GM08714 (cell line): ENCODE data around the gene ZNF674.

Source experiments
- H3K4me3 ChIP-seq: fragments of 200-500 bp; sonication (Bioruptor generic); 2 replicates; pipeline ENCODE4 v1.5.1; 2014; ENCODE audit warnings: mild to moderate bottlenecking, low read length, inconsistent platforms
- ZNF274 ChIP-seq: IDR thresholded peaks from 2 replicates; pipeline ENCODE4 v1.6.1; 2012; ENCODE audit warnings: mild to moderate bottlenecking, low read depth, low read length

The ZNF674 gene

GRCh38 chrX:46574774-46575381 lies 29.7 kb upstream of the ZNF674 start:
- TF ChIP-seq ZNF274, result no peak

GRCh38 chrX:46573892-46574773 lies 28.9 kb upstream of the ZNF674 start:
- no peak for TF ChIP-seq ZNF274
- peak overlapping the region; percentile 73; the same call in 1 of the 2 replicates for H3K4me3 ChIP-seq

More at GRCh38 chrX:46574774-46575381, 29.7 kb upstream of the ZNF674 start:
- H3K4me3 ChIP-seq, result peak overlapping the region; percentile 73; the same call in 1 of the 2 replicates

GRCh38 chrX:46573331-46573891 lies 28.2 kb upstream of the ZNF674 start, which contains the start of gene CHST7:
Gene CHST7 (plus strand): TSS chrX:46573765. CDS start chrX:46573932, 167 bp downstream.
- no peak for TF ChIP-seq ZNF274
- H3K4me3 ChIP-seq, result peak within 1 kb of the TSS; percentile 73; the same call in 1 of the 2 replicates

DNA sequence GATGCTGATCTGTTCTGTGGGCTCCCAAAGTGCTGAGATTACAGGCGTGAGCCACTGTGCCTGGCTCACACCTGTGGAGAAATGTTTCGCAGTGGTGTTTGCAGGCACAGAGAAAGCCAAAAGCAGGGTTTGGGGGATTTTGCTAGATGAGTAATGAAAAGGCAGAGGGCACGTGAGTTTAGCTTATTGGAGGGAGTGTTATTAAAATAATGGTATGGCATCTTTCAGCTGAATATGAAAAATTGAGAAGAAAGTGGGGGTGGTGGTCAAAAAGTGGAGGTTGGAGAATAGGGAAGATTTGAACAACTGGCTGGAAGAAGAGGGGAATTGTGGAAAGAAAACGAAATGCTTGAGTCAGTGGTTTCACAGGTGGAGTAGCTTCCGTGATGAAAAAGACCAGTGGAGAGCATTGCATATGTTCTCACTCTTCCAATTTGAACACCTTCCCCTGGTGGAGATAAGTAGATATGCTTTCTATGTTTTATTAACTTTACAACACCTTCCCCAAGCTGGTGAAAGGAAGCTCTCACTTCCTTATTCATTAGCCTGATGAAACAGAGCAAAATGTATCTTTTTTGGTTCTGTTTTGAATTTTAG lies 27.2 kb upstream of the ZNF674 start:
- no peak for TF ChIP-seq ZNF274
- peak overlapping the region; percentile 16; the same call in 1 of the 2 replicates for H3K4me3 ChIP-seq

DNA sequence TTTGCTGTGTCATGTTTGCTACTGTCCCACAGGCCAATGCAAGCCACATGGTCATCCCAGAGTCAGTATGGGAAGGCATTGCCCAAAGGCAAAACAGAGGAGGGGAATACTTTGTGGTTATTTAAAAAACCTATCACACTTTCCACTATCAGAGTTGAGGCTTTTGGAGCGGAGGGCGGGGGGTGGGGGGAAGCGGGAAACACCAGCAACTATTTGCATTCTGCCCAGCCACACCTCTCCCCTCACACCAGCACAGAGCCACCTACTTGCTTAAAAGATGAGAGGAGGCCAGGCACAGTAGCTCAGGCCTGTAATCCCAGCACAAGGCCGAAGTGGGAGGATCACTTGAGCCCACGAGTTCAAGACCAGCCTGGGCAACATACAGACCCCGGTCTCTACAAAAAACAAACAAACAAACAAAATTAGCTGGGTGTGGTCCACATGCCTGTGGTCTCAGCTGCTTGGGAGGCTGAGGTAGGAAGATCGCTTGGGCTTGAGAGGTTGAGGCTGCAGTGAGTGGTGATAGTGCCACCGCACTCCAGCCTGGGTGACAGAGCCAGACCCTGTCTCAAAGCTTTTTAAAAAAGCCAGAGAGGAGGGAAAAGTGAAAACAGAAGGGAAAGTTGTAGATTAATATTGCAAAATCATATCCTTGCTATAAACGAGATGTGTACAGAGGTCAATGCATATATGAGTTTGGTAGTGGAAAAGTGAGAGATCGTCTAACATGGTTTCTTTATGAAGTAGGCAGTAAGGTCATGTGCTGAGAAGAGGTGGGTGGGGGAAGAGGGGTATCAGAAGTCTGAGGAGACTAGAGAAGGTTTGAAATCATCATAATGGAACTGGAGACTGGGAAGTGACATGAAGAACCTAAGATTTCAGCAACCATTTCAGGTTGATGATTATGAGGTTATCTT lies 26.5 kb upstream of the ZNF674 start:
- no peak for TF ChIP-seq ZNF274
- H3K4me3 ChIP-seq, result peak overlapping the region; percentile 18; the same call in 1 of the 2 replicates

GRCh38 chrX:46569621-46570020 lies 24.4 kb upstream of the ZNF674 start:
- TF ChIP-seq ZNF274, result no peak
- no peak overlapping the region for H3K4me3 ChIP-seq

DNA sequence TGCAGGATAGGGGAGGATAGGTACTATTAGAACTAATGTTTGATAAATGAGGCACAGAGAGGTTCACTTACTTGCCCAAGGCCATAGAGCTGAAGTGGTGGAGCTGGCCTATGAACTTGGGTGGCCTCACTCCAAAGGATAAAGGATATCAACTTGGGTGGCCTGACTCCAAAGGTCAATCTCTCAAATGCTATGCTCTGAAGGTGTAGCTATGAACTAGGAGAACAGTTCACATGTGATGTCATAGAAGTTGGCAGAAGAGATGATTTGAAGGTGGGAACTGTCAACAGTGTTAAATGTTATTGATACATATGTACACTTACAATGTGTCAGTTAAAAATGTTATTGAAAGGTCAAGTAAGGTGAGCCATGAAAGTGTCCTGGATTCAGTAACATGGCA lies 22.2 kb upstream of the ZNF674 start:
- no peak for TF ChIP-seq ZNF274
- H3K4me3 ChIP-seq, result no peak overlapping the region

- H3K4me3 ChIP-seq, result peak overlapping the region; percentile 11; the same call in 1 of the 2 replicates
- TF ChIP-seq ZNF274, result no peak
Observed at GRCh38 chrX:46561824-46562657, 16.8 kb upstream of the ZNF674 start.

GRCh38 chrX:46559062-46559461 lies 13.8 kb upstream of the ZNF674 start:
- H3K4me3 ChIP-seq, result no peak overlapping the region
- TF ChIP-seq ZNF274, result no peak

GRCh38 chrX:46554942-46555341 lies 9.7 kb upstream of the ZNF674 start:
- no peak overlapping the region for H3K4me3 ChIP-seq
- no peak for TF ChIP-seq ZNF274

DNA sequence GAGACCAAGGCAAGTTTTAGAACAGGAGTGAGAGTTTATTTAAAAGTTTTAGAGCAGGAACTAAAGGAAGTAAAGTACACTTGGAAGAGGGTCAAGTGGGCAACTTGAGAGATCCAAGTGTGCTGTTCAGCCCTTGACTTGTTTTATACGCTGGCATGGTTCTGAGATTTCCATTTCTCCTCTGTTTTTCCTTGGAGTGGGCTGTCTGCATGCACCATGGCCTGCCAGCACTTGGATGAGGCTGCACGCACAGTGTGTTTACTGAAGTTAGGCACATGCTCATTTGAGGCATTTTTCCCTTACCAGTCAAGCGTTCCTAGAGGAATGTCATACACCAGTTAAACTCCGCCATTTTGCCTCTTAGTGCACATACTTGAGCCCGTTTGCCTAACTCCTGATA lies 8.7 kb upstream of the ZNF674 start:
- no peak overlapping the region for H3K4me3 ChIP-seq
- TF ChIP-seq ZNF274, result no peak

- no peak overlapping the region for H3K4me3 ChIP-seq
- TF ChIP-seq ZNF274, result no peak
Observed at GRCh38 chrX:46551494-46552128, 6.4 kb upstream of the ZNF674 start.
